GM12878 (cell line): ENCODE results near the gene SIM1. TPM values are rescaled to one million over a fixed set of nuclear protein-coding genes. Genes with fewer than 3 reads are reported as not detected.

Experiments used
- ATAC-seq: fragments of 200-7000 bp; cut with Tn5 transposase; 3 replicates; pipeline ENCODE4 v1.9.1; 2020; ENCODE audit warnings: mild to moderate bottlenecking, moderate library complexity
- BruUV-seq: library from RNA; stranded (reverse); fragments of 400-500 nt; replicated peaks from 2 replicates; lab custom pipeline; 2021; lab: Mats Ljungman, UMichigan
- CTCF ChIA-PET: fragments of 300-600 bp; sonication (Branson Sonifier 250); formaldehyde crosslinking; extraction: SDS; loops from one replicate; lab custom pipeline; 2021; ENCODE audit warnings: inconsistent platforms; lab: Yijun Ruan, JAX
- POLR2A ChIA-PET: fragments of 350-600 bp; formaldehyde crosslinking; extraction: SDS; loops from one replicate; lab custom pipeline; 2021; ENCODE audit warnings: inconsistent platforms; lab: Charles Lee
- RAD21 ChIA-PET: fragments of 300-600 bp; sonication (Branson Sonifier 250); formaldehyde crosslinking; loops from one replicate; lab custom pipeline; 2023; ENCODE audit warnings: antibody characterized with exemption; ENCODE audit not compliant: unreplicated experiment; lab: Charles Lee
- SMC1A ChIA-PET: fragments of 300-600 bp; sonication (Branson Sonifier 250); formaldehyde crosslinking; loops from one replicate; lab custom pipeline; 2023; ENCODE audit not compliant: unreplicated experiment, uncharacterized antibody; lab: Charles Lee
- DNase-seq: peaks from one replicate; pipeline ENCODE4 v3.0.0-alpha.2; 2011; ENCODE audit warnings: low read depth, low spot score
- FAIRE-seq: peaks from 3 replicates; lab custom pipeline; 2011; peaks lifted over from hg19 to GRCh38; lab: Jason Lieb, UNC
- H2AFZ ChIP-seq: 2 replicates; pipeline ENCODE4 v1.6.0; 2011; ENCODE audit warnings: low read depth, low read length, control low read depth; ENCODE audit not compliant: control insufficient read depth
- H3K27ac ChIP-seq: 2 replicates; pipeline ENCODE4 v1.5.1; 2011; ENCODE audit warnings: control low read depth; ENCODE audit not compliant: control insufficient read depth, insufficient read depth
- H3K27me3 ChIP-seq, 2 experiments: replicated peaks in 1 of 2; 2 replicates each; pipeline versions ENCODE4 v1.6.0 to v1.6.1; 2011; ENCODE audit warnings: low read length in 1 of 2; ENCODE audit not compliant: control insufficient read depth in 2 of 2, insufficient read depth in 2 of 2
- H3K36me3 ChIP-seq, 2 experiments: 2 replicates each; pipeline ENCODE4 v1.5.1; 2011; ENCODE audit warnings: low read length in 1 of 2; ENCODE audit not compliant: control insufficient read depth in 2 of 2, insufficient read depth in 2 of 2
- H3K4me1 ChIP-seq: 2 replicates; pipeline ENCODE4 v1.6.1; 2011; ENCODE audit warnings: mild to moderate bottlenecking, low read length, moderate library complexity, mixed read lengths; ENCODE audit not compliant: control insufficient read depth, insufficient read depth
- H3K4me2 ChIP-seq: 2 replicates; pipeline ENCODE4 v1.6.0; 2011; ENCODE audit warnings: control low read depth; ENCODE audit not compliant: control insufficient read depth, insufficient read depth
- H3K4me3 ChIP-seq: fragments of 200-600 bp; sonication (generic); 2 replicates; pipeline ENCODE4 v1.5.1; 2016
- H3K79me2 ChIP-seq: 2 replicates; pipeline ENCODE4 v1.6.0; 2011; ENCODE audit warnings: low read length; ENCODE audit not compliant: control insufficient read depth, insufficient read depth
- H3K9ac ChIP-seq: 2 replicates; pipeline ENCODE4 v1.8.0; 2011; ENCODE audit warnings: low read length, control low read depth, mixed read lengths; ENCODE audit not compliant: control insufficient read depth, insufficient read depth
- H3K9me3 ChIP-seq: replicated peaks from 3 replicates; pipeline ENCODE4 v1.5.1; 2011; ENCODE audit warnings: mild to moderate bottlenecking, low read length; ENCODE audit not compliant: control insufficient read depth, insufficient read depth
- H4K20me1 ChIP-seq: 2 replicates; pipeline ENCODE4 v1.6.0; 2011; ENCODE audit not compliant: control insufficient read depth, insufficient read depth
- ETV6 ChIP-seq, 2 experiments: fragments of 450-650 bp in 1 of 2; IDR thresholded peaks in 1 of 2; conservative IDR thresholded peaks in 1 of 2; 2 replicates each; pipeline ENCODE4 v1.6.1; 2014; ENCODE audit warnings: antibody characterized with exemption in 1 of 2, borderline replicate concordance in 1 of 2, low read depth in 1 of 2, mild to moderate bottlenecking in 1 of 2, moderate library complexity in 1 of 2
- EZH2 ChIP-seq: IDR thresholded peaks from 2 replicates; pipeline ENCODE4 v1.6.1; 2012; ENCODE audit warnings: low read depth, mild to moderate bottlenecking, control low read depth, inconsistent platforms, low read length, borderline replicate concordance; ENCODE audit not compliant: control insufficient read depth
- JUND ChIP-seq: IDR thresholded peaks from 2 replicates; pipeline ENCODE4 v1.6.1; 2012; ENCODE audit warnings: low read depth, mild to moderate bottlenecking, low read length, improper control_type of control experiment, moderate library complexity
- KDM1A ChIP-seq: fragments of 200-600 bp; sonication (generic); IDR thresholded peaks from 2 replicates; pipeline ENCODE4 v1.6.1; 2016; ENCODE audit warnings: borderline replicate concordance
- NFYB ChIP-seq: IDR thresholded peaks from 2 replicates; pipeline ENCODE4 v1.6.1; 2011; ENCODE audit warnings: low read depth, mild to moderate bottlenecking, low read length, improper control_type of control experiment, moderate library complexity; ENCODE audit not compliant: insufficient read depth
- PAX5 ChIP-seq: IDR thresholded peaks from 2 replicates; pipeline ENCODE4 v1.6.1; 2011; ENCODE audit warnings: low read depth, low read length, borderline replicate concordance
- USF2 ChIP-seq: IDR thresholded peaks from 2 replicates; pipeline ENCODE4 v1.6.1; 2011; ENCODE audit warnings: low read depth, low read length, improper control_type of control experiment, borderline replicate concordance
- WGBS: methylation state at CpG from one replicate; pipeline ENCODE4 v1.1.6; 2016; ENCODE audit warnings: low lambda C conversion rate; ENCODE audit not compliant: insufficient replicate concordance, insufficient coverage; ENCODE audit errors: missing lambda C conversion rate; 5-methylcytosine and 5-hydroxymethylcytosine counted together
- in situ Hi-C: fragments of 300-500 bp; cut with MboI; formaldehyde crosslinking; loops from 9 replicates; pipeline ENCODE4 v1.14.3; 2018; ENCODE audit warnings: mixed read lengths
- intact Hi-C: fragments of 100-400 bp; cut with micrococcal nuclease; formaldehyde crosslinking; loops from one replicate; pipeline ENCODE4 v1.14.2; 2022; ENCODE audit not compliant: unreplicated experiment
- polyA plus RNA-seq, 11 experiments: library from polyadenylated mRNA; depleted of rRNA in 4 of 11; unstranded in 6 of 11; stranded (reverse) in 5 of 11; fragments of >200 nt; fragmentation: Nextera tagmentation in 4 of 11; fragmentation: Illumina TruSeq in 1 of 11; extraction: Ambion mirVana in 4 of 11; extraction: Trizol in 1 of 11; gene quantifications; 1 replicate in 1 of 11; 2 replicates in 10 of 11; pipeline versions ENCODE4 v1.2.1 to v1.2.3, GENCODE V29; 2011 to 2016; ENCODE audit warnings: inconsistent platforms in 2 of 11, missing spikeins in 2 of 11, low read depth in 1 of 11
- total RNA-seq, 4 experiments: library from RNA; depleted of rRNA in 3 of 4; stranded (reverse); fragments of >200 nt in 3 of 4; fragmentation: Illumina TruSeq in 1 of 4; extraction: Trizol in 1 of 4; gene quantifications; 2 replicates each; pipeline versions ENCODE4 v1.2.1 to v1.2.3, GENCODE V29; 2013 to 2021
- TF ChIP-seq, protein P1 (sequence below): IDR thresholded peaks from 2 replicates; pipeline ENCODE4 v1.6.1; 2011; ENCODE audit warnings: borderline replicate concordance, low read depth, mild to moderate bottlenecking, moderate library complexity, low read length; ENCODE audit not compliant: insufficient read depth, poor library complexity, severe bottlenecking

SIM1 gene
- total and polyA plus RNA-seq, 10 of the 15 experiments (the other 5 are each of a cell fraction or from before 2014, with no cell fraction given) = not detected

DNA sequence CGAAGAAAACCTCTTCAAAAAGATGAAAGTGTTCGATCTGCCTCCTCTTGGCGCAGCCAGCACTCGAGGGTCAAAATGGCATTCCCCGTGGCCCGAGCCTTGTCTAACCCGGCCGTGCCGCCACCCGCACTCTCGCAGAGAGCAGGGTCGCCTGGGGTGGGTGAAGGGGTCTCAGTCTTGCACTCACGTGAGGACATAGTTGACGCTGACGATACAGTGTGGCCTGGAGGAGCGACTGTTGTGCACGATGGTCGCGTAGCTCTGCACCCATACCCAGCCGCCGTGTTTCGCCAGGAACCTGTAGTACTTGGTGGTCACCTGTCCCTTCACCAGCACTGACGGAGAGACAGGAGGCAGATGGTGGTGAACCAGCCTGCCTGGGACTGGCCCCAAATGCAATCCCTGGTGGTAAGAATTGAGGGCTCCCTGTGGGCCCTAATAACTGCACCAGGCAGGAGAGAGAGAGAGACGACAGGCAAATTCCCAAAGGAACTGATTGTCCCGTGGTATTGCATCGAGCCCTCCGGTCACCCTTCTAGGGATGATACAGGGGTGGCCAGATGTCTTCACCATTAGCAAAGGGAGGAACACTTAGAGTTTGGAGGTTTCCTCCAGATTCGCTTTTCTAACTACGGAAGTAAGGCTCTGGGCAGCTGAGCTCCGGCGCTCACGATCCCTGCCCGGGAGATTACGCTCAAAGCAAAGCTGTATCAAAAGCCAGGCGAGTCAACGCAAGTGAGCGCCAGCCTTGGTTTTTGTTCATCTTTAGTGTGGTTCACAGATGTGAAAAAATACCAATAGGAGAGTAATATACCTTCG lies 17.4 kb downstream of the SIM1 start:
- Histone ChIP-seq H3K4me1 (no peaks in the 10 kb centered on the region), H3K27ac (no peak overlapping the region), H3K36me3 (no peaks in the 10 kb centered on the region), H3K27me3 (peaks cover 20 to 22% of the 10 kb centered on the region in 2 experiments), H4K20me1 (no peaks in the 10 kb centered on the region), H3K9me3 (no peaks in the 10 kb centered on the region; the same call in 1 of the 3 replicates), H2AFZ (no peak overlapping the region), H3K79me2 (no peaks in the 10 kb centered on the region), H3K4me3 (no peak overlapping the region), H3K9ac (no peak overlapping the region), H3K4me2 (no peak overlapping the region)
- ChIA-PET SMC1A (no interaction called here), POLR2A (no interaction called here), CTCF (no interaction called here), RAD21 (no interaction called here)
- BruUV-seq = no TSS peak
- intact Hi-C loops (no loop called here), in situ Hi-C loops (no loop called here)
- TF ChIP-seq USF2 = no peak
- FAIRE-seq = no peak
- ATAC-seq = peak; percentile 50
- DNase-seq = no peak
- 39% methylated on average over 38 of the region's 38 CpGs for WGBS

DNA sequence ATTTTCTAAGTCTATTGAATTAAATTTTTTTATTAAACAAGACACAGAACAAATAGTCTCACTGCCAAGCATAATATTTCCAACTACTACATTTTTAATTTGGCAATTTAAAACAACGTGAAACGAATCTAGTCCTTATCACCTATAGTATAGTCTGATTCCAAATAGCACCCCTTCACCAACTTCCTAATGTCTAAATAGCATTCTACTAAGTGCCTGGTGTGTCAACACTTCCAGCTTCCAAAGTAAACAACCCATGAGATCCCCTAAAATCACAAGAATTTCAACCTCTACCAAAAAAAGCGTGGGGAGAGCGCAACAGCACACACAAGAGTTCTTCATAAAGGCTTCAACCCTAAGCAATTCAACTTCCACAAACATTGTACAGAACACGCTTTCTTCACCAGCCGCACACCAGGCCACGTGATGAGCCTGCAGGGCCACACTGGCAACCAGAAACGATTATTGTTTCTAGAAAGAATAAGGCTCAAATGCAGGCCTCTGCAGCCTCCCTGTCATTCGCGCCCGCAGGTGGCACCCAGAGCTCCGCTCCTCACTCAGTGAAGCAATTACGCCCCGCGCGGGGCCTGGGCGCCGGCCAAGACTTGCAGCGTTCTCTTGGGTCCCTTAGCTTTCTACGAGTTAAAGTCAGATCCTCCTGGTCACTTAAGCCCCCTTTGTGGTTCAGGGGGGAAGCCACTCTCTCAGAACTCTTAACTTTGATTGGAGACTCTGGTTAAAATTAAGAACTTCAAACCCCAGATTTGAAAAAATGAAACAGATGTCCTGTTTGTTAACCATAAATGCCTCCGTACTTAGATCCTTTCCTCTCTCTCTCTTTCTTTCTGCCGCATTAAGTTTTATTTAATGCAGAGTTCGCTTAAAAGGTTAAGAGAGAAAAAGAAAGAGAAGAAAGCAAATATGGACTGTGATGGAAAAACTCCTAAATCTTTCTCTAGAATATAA lies 18.3 kb downstream of the SIM1 start:
- ATAC-seq = peak; percentile 39; the same call in 2 of the 3 replicates
- WGBS = 31% methylated on average over 23 of the region's 23 CpGs
- RAD21 ChIA-PET = no interaction called here
- H3K27me3 ChIP-seq = peaks cover 20 to 22% of the 10 kb centered on the region in 2 experiments
- DNase-seq = no peak
- H3K9ac ChIP-seq = no peak overlapping the region
- in situ Hi-C loops (no loop called here), intact Hi-C loops (no loop called here)
- FAIRE-seq = no peak
- no peak overlapping the region for H3K4me3 ChIP-seq
- no peaks in the 10 kb centered on the region for H3K79me2 ChIP-seq
- POLR2A ChIA-PET = no interaction called here
- H3K4me1 ChIP-seq = no peaks in the 10 kb centered on the region
- CTCF ChIA-PET = no interaction called here
- H3K4me2 ChIP-seq = no peak overlapping the region
- no TSS peak for BruUV-seq
- 0 out of 2 replicates have a peak, but pooled peaks have one; percentile 68 for TF ChIP-seq EZH2
- TF ChIP-seq NFYB = no peak
- no peak for TF ChIP-seq JUND
- TF ChIP-seq, protein P1, sequence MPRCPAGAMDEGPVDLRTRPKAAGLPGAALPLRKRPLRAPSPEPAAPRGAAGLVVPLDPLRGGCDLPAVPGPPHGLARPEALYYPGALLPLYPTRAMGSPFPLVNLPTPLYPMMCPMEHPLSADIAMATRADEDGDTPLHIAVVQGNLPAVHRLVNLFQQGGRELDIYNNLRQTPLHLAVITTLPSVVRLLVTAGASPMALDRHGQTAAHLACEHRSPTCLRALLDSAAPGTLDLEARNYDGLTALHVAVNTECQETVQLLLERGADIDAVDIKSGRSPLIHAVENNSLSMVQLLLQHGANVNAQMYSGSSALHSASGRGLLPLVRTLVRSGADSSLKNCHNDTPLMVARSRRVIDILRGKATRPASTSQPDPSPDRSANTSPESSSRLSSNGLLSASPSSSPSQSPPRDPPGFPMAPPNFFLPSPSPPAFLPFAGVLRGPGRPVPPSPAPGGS = no peak
- no peak for TF ChIP-seq PAX5
- TF ChIP-seq KDM1A = no peak
- TF ChIP-seq ETV6 (conservative IDR thresholded peaks at IDR 0.05 in 1 of 2, IDR thresholded peaks at IDR 0.05 in 1 of 2; ENCODE audit: borderline replicate concordance in 1 of 2, low read depth in 1 of 2) = no peak
- no peak overlapping the region for H3K27ac ChIP-seq
- no peaks in the 10 kb centered on the region for H3K36me3 ChIP-seq
- H2AFZ ChIP-seq = no peak overlapping the region
- no peaks in the 10 kb centered on the region; the same call in 1 of the 3 replicates for H3K9me3 ChIP-seq
- no peaks in the 10 kb centered on the region for H4K20me1 ChIP-seq
- SMC1A ChIA-PET = no interaction called here
